Measurements from ENCODE around the gene PNKP.

The PNKP gene

DNA sequence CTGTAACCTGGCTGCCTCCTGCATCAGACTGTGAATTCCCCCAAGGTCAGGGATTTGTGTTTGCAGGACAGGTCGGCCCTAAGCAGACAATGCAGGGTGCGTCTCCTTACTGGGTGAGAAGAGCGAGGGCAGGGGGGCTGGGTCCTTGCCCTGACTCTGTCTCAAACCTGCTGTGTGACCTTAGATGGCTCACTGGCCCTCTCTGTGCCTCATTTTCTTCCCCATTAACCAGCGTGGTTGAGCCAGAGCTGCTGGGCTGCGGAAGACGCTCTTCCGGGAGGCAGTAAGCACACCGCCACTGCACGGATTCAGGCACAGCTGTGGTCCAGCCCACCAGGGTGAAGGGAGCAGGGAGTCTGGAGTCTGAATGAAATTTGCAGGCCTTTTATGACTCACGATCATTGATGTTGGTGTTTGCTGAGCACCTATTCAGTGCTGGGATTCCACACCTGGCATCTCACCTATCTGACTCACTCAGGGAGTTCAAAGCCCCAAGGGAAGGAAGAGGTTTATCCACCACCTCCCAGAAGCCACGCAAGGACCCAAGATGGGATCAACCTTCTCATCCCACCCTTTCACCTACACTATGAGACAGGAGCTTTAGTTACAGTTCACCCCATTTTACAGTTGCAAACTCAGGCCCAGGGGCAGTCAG is 7.3 kb upstream of the PNKP start:
- no peak for DNase-seq

DNA sequence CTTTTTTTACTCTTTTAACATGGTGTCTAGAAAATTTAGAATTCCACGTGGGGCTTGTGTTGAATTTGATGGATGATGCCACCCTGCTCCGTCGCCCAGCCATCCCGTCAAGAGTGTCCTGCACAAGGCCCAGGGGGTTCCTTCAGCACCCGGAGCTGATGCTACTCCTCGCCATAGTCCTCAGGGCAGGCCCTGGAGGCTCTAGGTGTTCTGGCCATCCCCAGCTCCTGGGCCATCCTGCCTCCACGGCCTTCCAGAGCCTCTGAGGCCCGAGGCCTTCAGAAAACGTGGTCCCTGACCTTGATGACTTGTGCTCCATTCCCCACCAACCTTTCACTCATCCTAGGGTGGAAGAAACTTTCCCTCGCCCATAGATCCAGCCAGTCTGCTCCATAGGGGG is 6.5 kb upstream of the PNKP start:
- no peak for DNase-seq

GRCh38 chr19:49873129-49873521 is 5.7 kb upstream of the PNKP start:
- DNase-seq = no peak

GRCh38 chr19:49872245-49873128 is 5.1 kb upstream of the PNKP start:
- no peak for DNase-seq

DNA sequence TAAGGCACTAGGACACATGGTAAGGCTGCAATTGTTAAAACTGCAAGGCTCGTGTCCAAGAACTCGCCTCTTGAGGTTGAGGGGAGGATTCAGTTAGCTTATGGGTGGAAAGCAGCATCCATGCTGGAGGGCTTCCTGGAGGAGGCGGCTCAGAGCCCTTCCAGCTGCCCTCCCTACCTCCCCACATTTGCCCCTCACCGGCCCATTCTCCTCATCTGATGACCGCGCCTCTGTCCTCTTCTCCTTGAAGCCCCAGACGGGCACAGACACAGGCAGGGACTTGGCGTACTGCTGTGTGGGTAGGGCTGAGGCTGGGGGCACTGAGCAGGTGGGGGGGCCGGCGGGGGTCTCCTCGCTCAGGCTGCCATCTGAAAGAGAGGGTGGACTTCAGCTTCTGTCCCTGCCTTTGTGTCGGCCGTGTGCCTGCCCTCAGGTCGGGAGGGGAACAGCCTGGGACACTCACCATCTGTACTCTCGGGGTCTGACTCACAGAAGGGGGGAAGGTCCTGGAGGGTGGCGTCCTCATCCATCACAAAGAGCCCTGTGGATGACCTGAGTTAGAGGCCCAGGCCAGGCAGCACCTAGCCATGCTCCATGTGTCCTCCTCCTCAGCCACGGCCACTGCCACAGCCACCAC is 4.1 kb upstream of the PNKP start:
- no peak for DNase-seq

DNA sequence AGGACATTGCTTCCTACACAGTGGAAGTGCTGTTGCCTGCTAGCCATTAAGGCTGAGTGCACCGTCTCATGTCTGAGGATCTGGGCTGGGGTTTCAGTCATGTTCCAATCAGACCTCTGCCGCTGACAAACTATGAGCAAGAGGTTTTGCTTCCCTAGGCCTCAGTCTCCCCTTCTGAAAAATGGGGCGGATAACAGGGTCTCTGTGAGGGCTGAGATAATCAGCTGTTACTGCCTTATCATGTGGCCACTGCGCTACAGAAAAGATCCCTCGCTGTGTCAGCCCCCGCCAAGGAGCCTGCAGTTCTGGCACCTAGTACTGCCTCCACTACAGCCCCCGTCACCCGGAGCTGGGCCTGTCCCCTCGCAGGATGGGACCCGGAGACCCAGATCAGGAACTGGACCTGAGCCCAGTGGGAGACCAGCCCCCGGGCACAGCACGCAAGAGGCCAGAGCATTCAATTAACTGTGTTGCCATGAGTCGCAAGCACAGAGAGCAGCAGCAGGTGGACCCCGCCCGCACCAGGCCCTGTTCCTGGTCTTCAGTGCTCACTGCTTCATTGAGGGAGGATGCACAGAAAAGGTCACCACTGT is 3.0 kb upstream of the PNKP start:
- no peak for DNase-seq

DNA sequence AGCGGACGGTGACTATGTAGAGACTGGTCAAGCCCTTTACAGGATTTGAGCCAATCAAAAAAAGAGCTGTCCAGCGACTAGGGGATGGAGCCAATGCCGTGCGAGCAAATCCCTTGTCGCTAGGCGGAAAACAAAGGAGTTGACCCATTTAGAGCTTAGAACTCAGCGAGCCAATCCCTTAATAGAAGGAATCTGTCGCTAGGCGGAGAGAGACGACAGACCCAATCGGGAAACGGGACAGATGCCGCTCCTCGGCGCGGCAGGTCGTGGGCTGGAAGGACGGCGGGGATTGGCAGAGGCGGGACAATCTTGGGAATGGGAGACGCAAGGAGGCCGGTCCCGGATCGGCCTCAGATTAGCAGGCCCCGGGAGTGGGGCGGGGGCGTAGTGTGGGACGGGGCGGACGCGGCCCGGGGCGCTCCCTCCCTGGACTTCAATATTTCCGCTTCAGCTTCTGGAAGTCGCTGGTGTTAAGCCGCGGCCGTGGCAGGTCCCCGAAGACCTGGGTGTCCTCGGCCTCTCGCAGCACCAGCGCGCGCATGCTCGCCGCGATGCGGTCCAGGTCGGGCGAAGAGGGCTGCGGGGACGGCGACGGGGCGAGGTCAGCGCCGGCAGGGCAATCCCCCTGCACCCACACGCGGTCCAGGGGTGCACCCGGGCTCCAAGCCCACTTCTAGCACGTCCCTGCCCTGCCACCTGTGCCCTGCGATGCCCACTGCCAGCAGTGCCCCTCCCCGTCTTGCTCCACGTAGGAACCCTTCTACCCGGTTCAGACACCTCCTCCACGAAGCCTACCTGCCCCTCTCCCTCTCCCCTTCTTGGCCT is 2.3 kb upstream of the PNKP start:
- DNase-seq = peak; percentile 100

- no peak for DNase-seq
Measured at GRCh38 chr19:49869009-49869483, 1.7 kb upstream of the PNKP start.

DNA sequence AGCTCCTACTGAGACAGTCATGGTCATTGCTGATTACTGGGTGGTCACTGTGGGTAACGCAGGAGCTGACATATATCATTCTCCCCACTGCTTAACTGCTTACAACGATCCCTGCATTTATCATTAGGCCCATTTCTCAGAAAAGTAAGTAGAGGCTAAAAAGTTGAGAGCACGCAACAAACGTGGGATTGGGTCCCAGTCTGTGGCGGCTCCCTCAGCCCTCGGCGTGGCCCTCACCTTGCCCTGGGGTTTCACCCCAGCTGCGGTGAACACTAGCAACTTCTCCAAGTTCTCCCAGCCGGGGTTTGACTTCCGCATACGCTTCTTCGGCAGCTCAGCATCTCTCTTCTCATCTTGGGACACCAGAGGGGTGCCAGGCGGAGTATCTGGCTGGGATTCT is 2.5 kb downstream of the PNKP start:
- DNase-seq = peak in 1 of 2 experiments; percentile 59

- DNase-seq = no peak
Measured at GRCh38 chr19:49863935-49864320, 3.4 kb downstream of the PNKP start.

DNA sequence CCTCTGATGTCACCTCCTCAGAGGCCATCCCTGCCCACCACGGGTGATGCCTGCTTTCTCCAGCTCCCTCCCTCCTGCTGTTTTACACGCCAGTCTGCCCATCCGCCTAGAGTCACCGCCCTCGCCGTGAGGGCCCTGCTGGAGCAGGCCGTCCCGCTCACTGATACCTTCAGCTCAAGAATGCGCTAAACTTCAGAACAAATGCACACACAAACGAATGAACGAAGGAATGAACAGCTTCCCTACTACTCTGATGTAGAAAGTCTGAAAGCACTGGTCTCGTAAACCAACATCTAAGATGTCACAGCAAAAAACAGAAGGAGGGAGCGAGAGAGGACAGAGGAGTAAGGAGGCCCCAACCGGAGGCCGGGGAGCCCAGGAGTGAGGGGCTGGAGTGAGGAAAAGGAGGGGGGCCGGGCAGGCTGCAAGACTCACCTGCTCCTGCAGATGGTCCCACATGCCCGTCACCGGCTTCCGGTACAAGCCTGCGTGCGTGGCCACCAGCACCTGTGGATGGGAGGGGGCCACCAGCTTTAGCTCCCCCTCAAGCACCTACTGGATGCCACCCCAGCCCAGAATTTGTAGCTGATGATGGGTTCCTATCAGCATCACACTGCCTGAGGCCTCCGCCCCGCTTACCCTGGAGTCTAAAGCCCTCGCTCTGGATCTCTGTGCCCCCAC is 4.0 kb downstream of the PNKP start:
- DNase-seq = no peak

- DNase-seq = peak; percentile 31 to 36
Measured at GRCh38 chr19:49862391-49863253, 4.8 kb downstream of the PNKP start.

- no peak for DNase-seq
Measured at GRCh38 chr19:49861541-49862378, 5.6 kb downstream of the PNKP start.

DNA sequence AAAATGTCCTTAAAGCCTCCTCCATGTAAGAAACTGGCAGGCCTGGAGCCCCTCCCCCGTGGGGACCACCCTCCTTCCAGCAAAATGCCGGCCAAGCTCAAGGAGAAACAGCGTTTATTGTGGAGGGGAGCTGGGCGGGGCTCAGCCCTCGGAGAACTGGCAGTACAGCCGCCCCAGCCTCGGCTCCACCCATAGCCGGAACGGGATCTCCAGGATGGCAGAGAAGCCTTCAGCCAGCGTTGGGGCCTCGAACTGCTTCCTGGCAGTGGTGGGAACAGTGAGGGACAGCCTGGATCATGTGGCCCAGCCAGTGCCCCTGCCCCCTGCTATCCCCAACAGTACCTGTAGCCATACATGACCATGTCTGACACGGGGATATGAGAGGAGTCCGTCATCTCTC is 6.3 kb downstream of the PNKP start:
- no peak for DNase-seq

GRCh38 chr19:49860336-49861102 is 6.9 kb downstream of the PNKP start:
- no peak for DNase-seq

GRCh38 chr19:49859682-49860335 is 7.6 kb downstream of the PNKP start:
- no peak for DNase-seq

DNA sequence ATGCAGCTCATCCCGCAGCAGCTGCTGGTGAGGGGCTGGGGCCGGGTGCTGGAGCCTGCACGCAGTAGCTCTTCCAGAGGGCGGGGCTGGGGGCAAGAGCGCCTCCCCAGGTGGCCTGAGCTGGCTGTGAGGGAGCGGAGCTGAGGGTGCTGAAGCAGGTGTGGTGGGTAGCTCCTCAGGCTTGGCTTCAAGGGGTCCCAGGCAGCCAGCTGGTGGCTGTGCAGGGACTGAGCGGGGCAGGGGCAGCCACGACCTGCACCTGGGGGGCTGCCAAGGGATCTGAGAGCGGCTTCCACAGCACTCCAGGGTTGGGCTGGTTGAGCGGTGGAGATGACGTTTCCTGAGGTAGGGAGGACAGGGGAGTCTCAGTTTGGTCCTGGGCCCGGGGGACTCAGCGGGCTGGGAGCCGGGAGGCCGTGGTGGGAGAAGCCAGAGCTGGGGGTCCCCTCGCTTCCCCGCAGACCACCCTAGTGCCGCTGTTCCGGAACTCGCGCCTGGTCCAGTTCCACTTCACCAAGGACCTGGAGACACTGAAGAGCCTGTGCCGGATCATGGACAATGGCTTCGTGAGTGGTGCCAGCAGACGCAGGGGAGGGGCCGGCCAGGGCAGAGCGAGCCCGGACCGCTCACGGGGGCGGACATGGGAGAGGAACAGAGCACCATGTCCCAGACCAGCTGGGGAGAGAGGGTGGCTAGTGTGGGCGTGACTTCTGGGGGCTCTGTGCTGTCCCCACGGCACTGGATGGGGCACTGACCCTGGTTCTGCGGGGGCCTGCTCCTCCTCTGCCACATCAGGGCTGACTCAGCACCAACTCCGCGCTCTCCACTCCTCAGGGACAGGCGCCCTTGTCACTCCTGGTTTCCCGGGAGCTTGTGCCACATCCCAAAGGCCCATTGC is 9.0 kb downstream of the PNKP start:
- no peak for DNase-seq

DNA sequence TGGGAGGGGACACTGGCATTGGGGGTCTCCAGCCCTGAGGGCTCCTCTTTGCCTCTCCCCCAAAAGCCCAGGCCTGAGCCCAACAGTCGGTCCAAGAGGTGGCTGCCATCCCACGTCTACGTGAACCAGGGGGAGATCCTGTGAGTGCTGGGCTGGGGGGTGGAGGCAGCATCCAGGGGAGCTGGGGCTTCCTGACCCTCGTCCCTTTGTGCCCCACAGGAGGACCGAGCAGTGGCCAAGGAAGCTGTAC is 9.6 kb downstream of the PNKP start:
- no peak for DNase-seq
